Measurements from ENCODE around the gene AMELX.

DNA sequence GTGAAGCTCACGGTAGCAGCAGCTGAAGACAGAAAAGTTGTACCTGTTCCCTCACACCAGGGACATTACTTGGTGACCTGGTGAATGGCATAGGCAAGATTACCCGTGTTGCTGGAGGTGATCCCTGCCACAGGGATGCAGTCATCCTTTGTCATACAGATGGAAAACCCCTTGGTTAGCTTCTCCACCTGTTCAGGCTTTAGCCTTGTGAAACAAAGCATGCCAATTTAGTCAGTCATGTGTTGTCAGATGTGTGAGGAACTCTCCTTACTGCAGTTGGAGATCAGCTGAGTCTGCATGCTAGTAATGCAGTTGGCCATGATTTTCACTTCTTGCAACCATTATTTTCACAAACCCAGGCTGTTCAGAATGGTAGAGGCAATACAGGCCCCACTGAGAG is 41.0 kb downstream of the AMELX start:
- TF ChIP-seq, protein P1, sequence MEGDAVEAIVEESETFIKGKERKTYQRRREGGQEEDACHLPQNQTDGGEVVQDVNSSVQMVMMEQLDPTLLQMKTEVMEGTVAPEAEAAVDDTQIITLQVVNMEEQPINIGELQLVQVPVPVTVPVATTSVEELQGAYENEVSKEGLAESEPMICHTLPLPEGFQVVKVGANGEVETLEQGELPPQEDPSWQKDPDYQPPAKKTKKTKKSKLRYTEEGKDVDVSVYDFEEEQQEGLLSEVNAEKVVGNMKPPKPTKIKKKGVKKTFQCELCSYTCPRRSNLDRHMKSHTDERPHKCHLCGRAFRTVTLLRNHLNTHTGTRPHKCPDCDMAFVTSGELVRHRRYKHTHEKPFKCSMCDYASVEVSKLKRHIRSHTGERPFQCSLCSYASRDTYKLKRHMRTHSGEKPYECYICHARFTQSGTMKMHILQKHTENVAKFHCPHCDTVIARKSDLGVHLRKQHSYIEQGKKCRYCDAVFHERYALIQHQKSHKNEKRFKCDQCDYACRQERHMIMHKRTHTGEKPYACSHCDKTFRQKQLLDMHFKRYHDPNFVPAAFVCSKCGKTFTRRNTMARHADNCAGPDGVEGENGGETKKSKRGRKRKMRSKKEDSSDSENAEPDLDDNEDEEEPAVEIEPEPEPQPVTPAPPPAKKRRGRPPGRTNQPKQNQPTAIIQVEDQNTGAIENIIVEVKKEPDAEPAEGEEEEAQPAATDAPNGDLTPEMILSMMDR (IDR thresholded peaks at IDR 0.05), result no peak
- no peak for TF ChIP-seq POLR2A (IDR thresholded peaks at IDR 0.05)
